Measurements from ENCODE around the gene VPS11. TPM values are rescaled to one million over a fixed set of nuclear protein-coding genes. Genes with fewer than 3 reads are reported as not detected.
"Not testable (repeated sequence)": the region's sequence is repeated elsewhere in the genome, so short reads cannot be mapped to it uniquely, and the experiment has no call there.

Gene VPS11
- polyA plus RNA-seq, 2 of the 4 experiments (the other 2 are of a cell fraction): 4.6 to 12.0 TPM

- Histone ChIP-seq H3K4me2 (peak within 1 kb of the TSS; percentile 97), H3K4me1 (peaks cover 12% of the 10 kb centered on the region), H3K4me3 (peak within 1 kb of the TSS; percentile 85), H3K9me3 (no peaks in the 10 kb centered on the region), H3K27ac (peak within 1 kb of the TSS; percentile 82 to 92)
- 1% methylated on average over 29 of the region's 67 CpGs for WGBS (ENCODE audit: missing lambda C conversion rate)
- peak; percentile 61 for TF ChIP-seq CTCF (IDR thresholded peaks at IDR 0.05)
- no peak; the same call in 1 of the 2 replicates for TF ChIP-seq USF2 (IDR thresholded peaks at IDR 0.05)
- no peak for TF ChIP-seq HDAC2 (IDR thresholded peaks at IDR 0.05)
- no peak for TF ChIP-seq CEBPB (IDR thresholded peaks at IDR 0.05)
- no peak for TF ChIP-seq HES2 (IDR thresholded peaks at IDR 0.05)
- no peak for TF ChIP-seq NPAS2 (CRISPR knock-in tag; IDR thresholded peaks at IDR 0.05; ENCODE audit: borderline replicate concordance)
- TF ChIP-seq KDM1A (IDR thresholded peaks at IDR 0.05; ENCODE audit: low read depth): no peak
- TF ChIP-seq RAD21 (conservative IDR thresholded peaks at IDR 0.05 in 1 of 2, IDR thresholded peaks at IDR 0.05 in 1 of 2): peak; percentile 43; a peak in 2 of 5 replicates
- peak; percentile 56; the same call in 1 of the 2 replicates for TF ChIP-seq POLR2A (IDR thresholded peaks at IDR 0.05; ENCODE audit: low read length)
- no peak for TF ChIP-seq RNF2 (IDR thresholded peaks at IDR 0.05; ENCODE audit: borderline replicate concordance, low read depth)
- no peak for TF ChIP-seq SREBF2 (IDR thresholded peaks at IDR 0.05)
- no peak for TF ChIP-seq EHF (CRISPR knock-in tag; IDR thresholded peaks at IDR 0.05)
- peak; percentile 57; the same call in 1 of the 2 replicates for TF ChIP-seq MYC (IDR thresholded peaks at IDR 0.05; ENCODE audit: borderline replicate concordance, low read length)
- TF ChIP-seq MAZ (IDR thresholded peaks at IDR 0.05; ENCODE audit: borderline replicate concordance, low read depth, low read length): 0 out of 2 replicates have a peak, but pooled peaks have one; percentile 48
- TF ChIP-seq FOSL2 (IDR thresholded peaks at IDR 0.05): no peak
- TF ChIP-seq FOSL2 (CRISPR knock-in tag; IDR thresholded peaks at IDR 0.05): no peak
- no peak for TF ChIP-seq ZNF302 (CRISPR knock-in tag; IDR thresholded peaks at IDR 0.05)
- peak; percentile 99 for TF ChIP-seq MAX (IDR thresholded peaks at IDR 0.05)
- TF ChIP-seq HOXA7 (CRISPR knock-in tag; IDR thresholded peaks at IDR 0.05): no peak
- TF ChIP-seq CBX2 (IDR thresholded peaks at IDR 0.05; ENCODE audit: borderline replicate concordance, low read depth): no peak
- TF ChIP-seq E2F6 (IDR thresholded peaks at IDR 0.05; ENCODE audit: borderline replicate concordance, low read depth): peak; percentile 99
- no peak for TF ChIP-seq GATA3 (IDR thresholded peaks at IDR 0.05; ENCODE audit: borderline replicate concordance)
- CTCF ChIA-PET: interaction anchor here (0.6 to 2.4 kb wide), 8 partner anchors 9 to 53 kb away, joined by 3 to 11 read pairs (median 7); partner anchors contain the start of genes RPS25 and TRAPPC4
- peak; percentile 80 to 97 for DNase-seq (ENCODE audit: low read depth in 1 of 2, low spot score in 1 of 2)
- POLR2A ChIA-PET: no interaction called here
- ATAC-seq: peak; percentile 91 to 95
- FAIRE-seq: no peak
Measured at GRCh38 chr11:119030329-119031047, 37.1 kb upstream of the VPS11 start, which contains the start of gene SLC37A4. SLC37A4 (minus strand) TSS chr11:119030877.

GRCh38 chr11:119031912-119032280 lies 35.7 kb upstream of the VPS11 start:
- H3K4me3 ChIP-seq: no peak overlapping the region
- FAIRE-seq (no peak), ATAC-seq (no peak), DNase-seq (ENCODE audit: low read depth in 1 of 2, low spot score in 1 of 2) (no peak)
- no peaks in the 10 kb centered on the region for H3K9me3 ChIP-seq
- ChIA-PET POLR2A (no interaction called here), CTCF (interaction anchor here (1.0 to 2.4 kb wide), 8 partner anchors 10 to 46 kb away, joined by 3 to 11 read pairs (median 7); partner anchors contain the start of genes CENATAC, RPS25 and TRAPPC4)
- TF ChIP-seq CBX8 (IDR thresholded peaks at IDR 0.05) (no peak), JUN (IDR thresholded peaks at IDR 0.05) (no peak)
- H3K4me1 ChIP-seq: peaks cover 12% of the 10 kb centered on the region
- WGBS (ENCODE audit: missing lambda C conversion rate): 88% methylated on average over 9 of the region's 9 CpGs
- no peak overlapping the region for H3K27ac ChIP-seq
- H3K4me2 ChIP-seq: no peak overlapping the region

- H3K27ac ChIP-seq; ATAC-seq; H3K4me3 ChIP-seq; FAIRE-seq; H3K4me2 ChIP-seq; H3K9me3 ChIP-seq; DNase-seq (ENCODE audit: low read depth in 1 of 2, low spot score in 1 of 2): not testable (repeated sequence)
- H3K4me1 ChIP-seq: peaks cover 12% of the 10 kb centered on the region
- ChIA-PET CTCF (interaction anchor here (0.7 to 0.8 kb wide), 2 partner anchors 15 to 23 kb away, joined by 3 read pairs; partner anchors contain the start of gene RPS25), POLR2A (interaction anchor here (0.7 kb wide), 1 partner anchor 410 kb away, joined by 4 read pairs; no protein-coding TSS in a partner anchor)
- 75% methylated on average over 10 of the region's 10 CpGs for WGBS (ENCODE audit: missing lambda C conversion rate)
Measured at GRCh38 chr11:119033421-119033820, 34.2 kb upstream of the VPS11 start.
